VCaP (cell line): ENCODE data around the gene ATP2C2.
A peak's percentile ranks its signal among the peaks of the same experiment; 100 is the strongest.

ENCODE experiments used
- H3K27ac ChIP-seq: fragments of 450-650 bp; 2 replicates; pipeline ENCODE4 v1.5.1; 2017
- CTCF ChIP-seq: fragments of 450-650 bp; conservative IDR thresholded peaks from 2 replicates; pipeline ENCODE4 v1.5.1; 2017; ENCODE audit warnings: mild to moderate bottlenecking, moderate library complexity

ATP2C2 gene

GRCh38 chr16:84479716-84480450, 111.5 kb downstream of the ATP2C2 start:
- TF ChIP-seq CTCF = no peak
- H3K27ac ChIP-seq = no peak overlapping the region

- H3K27ac ChIP-seq = no peak overlapping the region
- TF ChIP-seq CTCF = no peak
Measured at GRCh38 chr16:84481051-84481735, 112.9 kb downstream of the ATP2C2 start.

DNA sequence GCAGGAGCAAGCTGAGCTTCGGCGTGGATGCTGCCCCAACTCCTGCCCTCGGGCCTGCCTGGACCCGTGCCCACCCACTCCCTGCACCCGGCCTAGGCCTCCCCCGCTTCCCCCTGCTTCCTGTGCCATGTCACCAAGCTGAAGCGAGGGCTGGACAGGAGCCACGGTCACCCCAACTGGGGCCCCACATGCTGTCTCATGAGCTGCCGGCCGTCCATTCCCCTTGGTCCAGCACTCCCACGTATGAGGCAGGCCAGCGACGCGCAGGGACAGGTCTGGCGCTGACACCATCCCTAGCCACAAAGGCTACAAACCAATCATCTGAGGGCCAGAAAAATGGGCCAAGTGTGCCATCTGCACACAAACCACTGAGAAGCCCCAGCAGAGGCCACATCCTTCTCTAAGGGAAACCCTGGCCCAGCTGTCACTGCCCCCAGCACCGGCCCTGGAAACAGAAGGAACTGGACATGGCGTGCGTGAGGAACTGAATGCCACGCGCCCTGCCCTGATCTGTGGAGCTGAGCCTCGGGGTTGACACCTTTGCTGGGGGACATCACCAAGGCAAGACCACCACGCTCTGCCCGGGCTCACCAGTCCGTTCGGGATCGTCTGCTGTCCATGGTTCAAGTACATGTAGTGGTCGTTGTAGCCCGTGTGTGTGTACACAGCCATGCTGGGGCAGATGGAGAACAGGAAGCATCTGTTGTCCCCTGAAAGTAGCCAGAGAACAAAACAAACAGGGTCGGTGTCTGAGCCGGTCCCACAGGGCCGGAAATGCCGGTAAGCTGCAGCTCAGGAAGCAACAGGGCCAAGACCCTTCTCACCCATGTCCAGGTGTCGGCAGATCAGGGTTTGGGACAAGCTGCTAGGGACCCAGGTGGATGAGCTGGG, 113.9 kb downstream of the ATP2C2 start:
- H3K27ac ChIP-seq = no peak overlapping the region
- no peak for TF ChIP-seq CTCF

GRCh38 chr16:84482951-84483881, 114.9 kb downstream of the ATP2C2 start:
- H3K27ac ChIP-seq = no peak overlapping the region
- no peak for TF ChIP-seq CTCF

- no peak for TF ChIP-seq CTCF
- no peak overlapping the region for H3K27ac ChIP-seq
Measured at GRCh38 chr16:84483882-84484565, 115.7 kb downstream of the ATP2C2 start.

DNA sequence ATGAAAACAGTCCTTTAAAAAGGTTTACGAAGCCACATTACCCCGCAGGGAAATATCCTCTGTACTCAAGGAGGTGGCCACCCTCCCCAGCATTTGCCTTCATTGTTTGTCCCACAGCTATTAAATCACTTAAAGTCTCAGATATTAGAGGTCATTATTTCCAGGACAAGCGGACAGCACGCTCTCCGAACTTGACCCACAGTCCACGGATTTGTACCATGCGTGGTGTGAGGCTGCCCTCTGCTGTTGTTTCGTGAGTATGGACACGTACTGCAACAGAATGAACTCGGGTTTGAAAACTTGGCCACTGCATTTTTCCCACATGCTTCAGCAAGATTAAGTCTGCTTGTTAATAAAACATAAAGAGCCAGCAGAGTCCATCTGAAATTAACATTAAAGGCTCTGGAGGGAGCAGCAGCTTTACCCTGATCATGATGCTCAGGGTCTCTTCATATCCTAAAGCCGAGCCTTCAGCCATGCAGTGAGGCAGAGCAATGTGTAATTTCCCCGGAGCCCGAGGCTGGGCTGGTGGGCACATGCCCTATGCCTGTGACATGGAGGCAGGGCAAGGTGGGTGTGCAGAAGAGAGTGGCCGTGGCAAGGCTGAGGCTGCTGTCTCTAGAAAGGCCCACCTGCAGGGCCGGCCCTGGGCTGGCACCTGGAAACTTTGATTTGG, 116.4 kb downstream of the ATP2C2 start:
- TF ChIP-seq CTCF = peak; percentile 79
- no peak overlapping the region for H3K27ac ChIP-seq
